Tibial nerve (tissue), 4 donors: Measurements from ENCODE around the gene PLCB4. TPM values are rescaled to one million over a fixed set of nuclear protein-coding genes. Genes with fewer than 3 reads are reported as not detected.

Experiments
- DNase-seq, 2 donors: peaks; one replicate each; pipeline ENCODE4 v3.0.0-alpha.2; 2019; ENCODE audit warnings: low spot score in 2 of 2
- H3K27ac ChIP-seq, 4 donors: fragments of 200-600 bp; sonication (generic) in 3 of 4; one replicate each; pipeline ENCODE4 v1.5.1; 2017 to 2019; ENCODE audit warnings: mild to moderate bottlenecking in 1 of 4
- H3K27me3 ChIP-seq, 2 donors: fragments of 200-600 bp; sonication (generic) in 1 of 2; one replicate each; pipeline versions ENCODE4 v1.5.1 to v1.6.0; 2017 to 2019
- H3K36me3 ChIP-seq, 3 donors: fragments of 200-600 bp; sonication (generic); one replicate each; pipeline ENCODE4 v1.5.1; 2018 to 2019
- H3K4me1 ChIP-seq, 4 donors: fragments of 200-600 bp; sonication (generic) in 3 of 4; one replicate each; pipeline ENCODE4 v1.5.1; 2017 to 2019
- H3K4me3 ChIP-seq, 4 donors: fragments of 200-600 bp; sonication (generic) in 3 of 4; one replicate each; pipeline ENCODE4 v1.5.1; 2017 to 2019; ENCODE audit warnings: mild to moderate bottlenecking in 1 of 4, moderate library complexity in 1 of 4
- H3K9me3 ChIP-seq, 4 donors: fragments of 200-600 bp; sonication (generic) in 3 of 4; one replicate each; pipeline ENCODE4 v1.5.1; 2017 to 2019
- EP300 ChIP-seq, 2 donors: sonication (generic); formaldehyde crosslinking; IDR thresholded peaks; one replicate each; pipeline ENCODE4 v1.6.1; 2017; ENCODE audit warnings: antibody characterized with exemption in 2 of 2, mild to moderate bottlenecking in 1 of 2
- POLR2A ChIP-seq, 2 donors: fragments of 450-650 bp; IDR thresholded peaks; one replicate each; pipeline ENCODE4 v1.6.1; 2017; ENCODE audit warnings: antibody characterized with exemption in 2 of 2, mild to moderate bottlenecking in 2 of 2, moderate library complexity in 2 of 2
- WGBS, 2 donors: methylation state at CpG; one replicate each; pipeline ENCODE4 v1.1.5; 2018; 5-methylcytosine and 5-hydroxymethylcytosine counted together
- total RNA-seq, 4 donors: library from RNA; depleted of rRNA; stranded (reverse); fragments of >200 nt; gene quantifications; one replicate each; pipeline ENCODE4 v1.1.0, GENCODE V29; 2016
- TF ChIP-seq, protein P1 (sequence below), 5 experiments: fragments of 200-600 bp in 3 of 5; fragments of 450-650 bp in 2 of 5; sonication (generic) in 3 of 5; IDR thresholded peaks; one replicate each; pipeline ENCODE4 v1.5.1; 2016 to 2019; ENCODE audit warnings: antibody characterized with exemption in 5 of 5, mild to moderate bottlenecking in 3 of 5, moderate library complexity in 2 of 5

The PLCB4 gene
- total RNA-seq, 4 donors from 2014 or later = 35.7 to 52.9 (median 40.1) TPM

DNA sequence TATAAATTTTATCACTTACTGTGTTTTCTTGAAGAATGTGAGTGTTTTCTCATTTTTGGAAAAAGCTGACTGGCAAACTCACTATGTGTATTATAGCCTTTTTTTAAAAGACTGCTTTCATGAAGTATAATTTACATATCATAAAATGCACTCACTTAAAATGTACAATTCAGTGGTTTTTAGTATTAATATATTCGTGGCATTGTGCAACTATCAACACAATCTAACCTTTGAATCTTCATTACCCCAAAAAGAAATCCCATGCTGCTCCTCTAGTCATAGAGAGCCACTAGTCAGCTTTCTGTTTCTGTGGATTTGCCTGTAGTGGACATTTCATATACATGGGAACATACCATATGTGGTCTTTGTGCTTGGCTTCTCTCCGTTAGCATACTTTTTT lies 143.8 kb downstream of the PLCB4 start:
- Histone ChIP-seq H3K9me3 (no peaks in the 10 kb centered on the region), H3K27me3 (no peaks in the 10 kb centered on the region), H3K4me1 (no peaks in the 10 kb centered on the region), H3K27ac (no peak overlapping the region), H3K36me3 (no peaks in the 10 kb centered on the region), H3K4me3 (no peak overlapping the region)
- DNase-seq = no peak
- WGBS, 2 donors = 51 to 79% methylated on average over 2 of the region's 2 CpGs
- TF ChIP-seq, protein P1, sequence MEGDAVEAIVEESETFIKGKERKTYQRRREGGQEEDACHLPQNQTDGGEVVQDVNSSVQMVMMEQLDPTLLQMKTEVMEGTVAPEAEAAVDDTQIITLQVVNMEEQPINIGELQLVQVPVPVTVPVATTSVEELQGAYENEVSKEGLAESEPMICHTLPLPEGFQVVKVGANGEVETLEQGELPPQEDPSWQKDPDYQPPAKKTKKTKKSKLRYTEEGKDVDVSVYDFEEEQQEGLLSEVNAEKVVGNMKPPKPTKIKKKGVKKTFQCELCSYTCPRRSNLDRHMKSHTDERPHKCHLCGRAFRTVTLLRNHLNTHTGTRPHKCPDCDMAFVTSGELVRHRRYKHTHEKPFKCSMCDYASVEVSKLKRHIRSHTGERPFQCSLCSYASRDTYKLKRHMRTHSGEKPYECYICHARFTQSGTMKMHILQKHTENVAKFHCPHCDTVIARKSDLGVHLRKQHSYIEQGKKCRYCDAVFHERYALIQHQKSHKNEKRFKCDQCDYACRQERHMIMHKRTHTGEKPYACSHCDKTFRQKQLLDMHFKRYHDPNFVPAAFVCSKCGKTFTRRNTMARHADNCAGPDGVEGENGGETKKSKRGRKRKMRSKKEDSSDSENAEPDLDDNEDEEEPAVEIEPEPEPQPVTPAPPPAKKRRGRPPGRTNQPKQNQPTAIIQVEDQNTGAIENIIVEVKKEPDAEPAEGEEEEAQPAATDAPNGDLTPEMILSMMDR (IDR thresholded peaks at IDR 0.05) = no peak
- TF ChIP-seq EP300 (IDR thresholded peaks at IDR 0.05) = no peak
- TF ChIP-seq POLR2A (IDR thresholded peaks at IDR 0.05) = no peak

DNA sequence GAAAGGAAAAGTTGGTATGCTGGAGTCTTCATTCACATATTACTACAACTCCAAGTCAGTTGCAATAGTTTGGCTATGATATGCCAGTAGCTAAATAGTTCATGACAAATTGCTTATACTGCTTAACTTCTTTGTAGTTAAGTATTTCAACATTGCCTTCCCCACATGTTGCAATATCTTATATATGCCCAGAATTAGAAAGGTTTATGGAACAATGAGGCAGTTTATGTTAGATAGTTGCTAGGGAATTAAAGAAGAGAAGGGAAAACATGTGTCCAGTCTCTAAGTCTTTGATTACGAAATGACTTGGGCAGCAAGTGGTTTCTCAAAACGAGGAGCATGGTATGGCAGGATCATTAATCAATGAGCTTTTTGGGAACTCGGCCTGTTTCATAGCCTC lies 145.8 kb downstream of the PLCB4 start:
- Histone ChIP-seq H3K27ac (no peak overlapping the region), H3K4me1 (no peaks in the 10 kb centered on the region), H3K27me3 (no peaks in the 10 kb centered on the region), H3K9me3 (no peaks in the 10 kb centered on the region), H3K36me3 (no peaks in the 10 kb centered on the region), H3K4me3 (no peak overlapping the region)
- 65 to 72% methylated on average over 3 of the region's 3 CpGs for WGBS, 2 donors
- DNase-seq = no peak
- no peak for TF ChIP-seq POLR2A (IDR thresholded peaks at IDR 0.05)
- TF ChIP-seq, protein P1 (IDR thresholded peaks at IDR 0.05) = no peak
- no peak for TF ChIP-seq EP300 (IDR thresholded peaks at IDR 0.05)

DNA sequence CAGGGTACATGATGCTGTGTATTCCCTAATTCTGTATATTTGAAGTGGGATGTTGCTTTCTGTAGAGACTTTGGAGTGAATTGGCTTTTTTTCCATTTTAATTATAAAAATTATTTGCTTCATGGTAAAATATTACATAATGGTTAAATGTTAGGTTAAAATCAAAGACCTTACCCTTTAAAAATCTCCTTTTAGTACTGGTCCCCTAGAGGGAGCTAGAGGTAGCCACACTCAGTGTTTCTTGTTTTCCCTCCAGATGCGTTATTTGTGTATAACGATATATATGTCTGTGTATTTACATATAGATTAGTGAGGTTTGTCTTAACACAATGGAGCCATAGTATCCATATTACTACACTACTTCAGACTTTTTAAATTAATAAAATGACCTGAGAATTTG lies 146.7 kb downstream of the PLCB4 start:
- H3K27ac ChIP-seq = no peak overlapping the region
- no peaks in the 10 kb centered on the region for H3K27me3 ChIP-seq
- H3K36me3 ChIP-seq = no peaks in the 10 kb centered on the region
- no peak for TF ChIP-seq EP300 (IDR thresholded peaks at IDR 0.05)
- TF ChIP-seq, protein P1 (IDR thresholded peaks at IDR 0.05) = peak in 1 of 5 experiments; percentile 7
- DNase-seq = no peak
- no peaks in the 10 kb centered on the region for H3K9me3 ChIP-seq
- H3K4me3 ChIP-seq = no peak overlapping the region
- H3K4me1 ChIP-seq = peaks cover 0 to 3% (median 0%) of the 10 kb centered on the region in 4 donors
- WGBS, 2 donors = 88 to 89% methylated on average over 2 of the region's 2 CpGs

DNA sequence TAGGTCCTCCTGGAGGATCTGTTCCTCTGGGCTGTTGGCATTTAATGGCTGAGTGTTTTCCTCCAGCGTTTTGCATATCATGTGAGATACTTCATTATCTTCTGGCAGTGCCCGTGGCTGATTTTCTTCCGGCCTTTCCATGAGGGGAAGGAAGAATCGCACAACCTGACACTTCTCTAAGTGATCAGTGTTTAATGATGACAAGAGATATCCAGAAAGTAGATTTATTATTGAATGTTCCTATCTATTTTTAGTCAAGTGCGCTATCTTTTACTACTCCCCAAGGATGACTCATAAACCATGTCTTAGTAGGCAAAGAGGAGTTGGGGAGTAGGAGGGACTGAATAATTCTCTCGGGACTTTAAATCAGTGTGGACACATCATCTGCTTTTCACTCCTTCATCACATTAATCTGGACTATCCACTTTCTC lies 149.7 kb downstream of the PLCB4 start:
- H3K9me3 ChIP-seq = no peaks in the 10 kb centered on the region
- no peaks in the 10 kb centered on the region for H3K27me3 ChIP-seq
- H3K27ac ChIP-seq = no peak overlapping the region
- H3K4me1 ChIP-seq = peaks cover 0 to 9% (median 0%) of the 10 kb centered on the region in 4 donors
- no peak overlapping the region for H3K4me3 ChIP-seq
- 72 to 79% methylated on average over 6 of the region's 6 CpGs for WGBS, 2 donors
- no peaks in the 10 kb centered on the region for H3K36me3 ChIP-seq
- DNase-seq = no peak
- TF ChIP-seq POLR2A (IDR thresholded peaks at IDR 0.05) (no peak), EP300 (IDR thresholded peaks at IDR 0.05) (no peak)
- TF ChIP-seq, protein P1 (IDR thresholded peaks at IDR 0.05) = no peak

DNA sequence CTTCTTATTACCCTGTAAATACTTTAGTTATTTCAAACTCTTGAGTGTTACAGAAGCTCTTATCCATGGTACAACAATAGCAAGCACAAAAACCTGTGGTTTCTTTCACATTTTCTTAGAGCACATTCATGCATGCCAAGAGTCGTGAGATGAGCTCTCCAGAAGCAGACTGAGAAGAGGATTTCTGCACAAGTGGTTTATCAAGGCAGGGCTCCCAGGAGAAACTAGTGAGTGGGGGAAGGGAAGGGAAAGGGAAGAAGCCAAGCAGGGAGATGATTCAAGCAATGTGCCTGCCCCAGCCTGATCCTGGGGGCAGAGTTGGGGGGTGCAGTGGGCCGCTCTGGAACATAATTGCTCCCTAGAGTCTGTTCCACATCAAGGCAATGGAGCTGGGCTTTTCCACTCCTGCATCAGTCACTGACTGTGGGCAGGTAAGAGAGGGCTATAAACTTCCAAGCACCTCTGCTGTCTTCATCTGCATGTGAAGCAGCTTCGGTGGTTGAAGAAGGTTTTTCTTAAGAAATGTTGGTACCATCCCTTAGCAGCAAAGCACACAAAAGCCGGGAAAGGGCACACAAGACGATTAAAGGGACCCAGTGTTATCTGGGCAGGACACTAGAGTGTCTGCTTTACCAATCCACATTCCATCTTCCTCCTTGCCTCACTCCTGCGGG lies 152.1 kb downstream of the PLCB4 start:
- Histone ChIP-seq H3K27me3 (no peaks in the 10 kb centered on the region), H3K36me3 (no peaks in the 10 kb centered on the region), H3K27ac (no peak overlapping the region), H3K4me1 (peaks cover 0 to 9% (median 0%) of the 10 kb centered on the region in 4 donors), H3K9me3 (no peaks in the 10 kb centered on the region), H3K4me3 (no peak overlapping the region)
- TF ChIP-seq POLR2A (IDR thresholded peaks at IDR 0.05) = no peak
- TF ChIP-seq, protein P1 (IDR thresholded peaks at IDR 0.05) = no peak
- TF ChIP-seq EP300 (IDR thresholded peaks at IDR 0.05) = no peak
- WGBS, 2 donors = 66 to 73% methylated on average over 6 of the region's 6 CpGs
- DNase-seq = no peak
